Thyroid gland (tissue), 4 donors: ENCODE measurements around the gene EPHB6. TPM values are rescaled to one million over a fixed set of nuclear protein-coding genes. Genes with fewer than 3 reads are reported as not detected.

Source experiments
- DNase-seq, 2 donors: peaks; one replicate each; pipeline ENCODE4 v3.0.0-alpha.2; 2019
- H3K27ac ChIP-seq, 3 donors: fragments of 200-600 bp; sonication (generic); 1 replicate in 2 of 3; 2 replicates in 1 of 3; pipeline ENCODE4 v1.5.1; 2016 to 2019; ENCODE audit warnings: mild to moderate bottlenecking in 1 of 3, moderate library complexity in 1 of 3
- H3K27me3 ChIP-seq: fragments of 200-600 bp; sonication (generic); one replicate; pipeline ENCODE4 v1.5.1; 2019
- H3K36me3 ChIP-seq, 2 donors: fragments of 200-600 bp; sonication (generic); one replicate each; pipeline ENCODE4 v1.5.1; 2016 to 2019
- H3K4me1 ChIP-seq, 2 donors: fragments of 200-600 bp; sonication (generic); one replicate each; pipeline ENCODE4 v1.5.1; 2017 to 2019
- H3K4me3 ChIP-seq, 3 donors: fragments of 200-600 bp; sonication (generic); replicated peaks in 1 of 3; 1 replicate in 2 of 3; 2 replicates in 1 of 3; pipeline ENCODE4 v1.5.1; 2016; ENCODE audit warnings: mild to moderate bottlenecking in 1 of 3
- H3K9me3 ChIP-seq: fragments of 200-600 bp; sonication (generic); one replicate; pipeline ENCODE4 v1.5.1; 2017
- POLR2A ChIP-seq, 2 donors: fragments of 450-650 bp; IDR thresholded peaks; one replicate each; pipeline ENCODE4 v1.6.1; 2017; ENCODE audit warnings: antibody characterized with exemption in 2 of 2, mild to moderate bottlenecking in 2 of 2, moderate library complexity in 1 of 2
- WGBS, 2 donors: methylation state at CpG; one replicate each; pipeline ENCODE4 v1.1.5; 2017; 5-methylcytosine and 5-hydroxymethylcytosine counted together
- intact Hi-C: fragments of 100-400 bp; cut with DNase I; formaldehyde crosslinking; loops from one replicate; pipeline ENCODE4 v1.15.1; 2023
- total RNA-seq, 4 donors: library from RNA; depleted of rRNA; stranded (reverse); fragments of >200 nt; gene quantifications; one replicate each; pipeline ENCODE4 v1.2.3, GENCODE V29; 2016
- TF ChIP-seq, protein P1 (sequence below), 6 experiments: fragments of 200-600 bp in 3 of 6; fragments of 450-650 bp in 3 of 6; sonication (generic) in 3 of 6; IDR thresholded peaks; one replicate each; pipeline ENCODE4 v1.5.1; 2016 to 2019; ENCODE audit warnings: antibody characterized with exemption in 6 of 6, mild to moderate bottlenecking in 2 of 6, inconsistent platforms in 1 of 6, moderate library complexity in 1 of 6

The EPHB6 gene
- total RNA-seq, 4 donors from 2014 or later, result 20.0 to 46.2 (median 27.4) TPM

DNA sequence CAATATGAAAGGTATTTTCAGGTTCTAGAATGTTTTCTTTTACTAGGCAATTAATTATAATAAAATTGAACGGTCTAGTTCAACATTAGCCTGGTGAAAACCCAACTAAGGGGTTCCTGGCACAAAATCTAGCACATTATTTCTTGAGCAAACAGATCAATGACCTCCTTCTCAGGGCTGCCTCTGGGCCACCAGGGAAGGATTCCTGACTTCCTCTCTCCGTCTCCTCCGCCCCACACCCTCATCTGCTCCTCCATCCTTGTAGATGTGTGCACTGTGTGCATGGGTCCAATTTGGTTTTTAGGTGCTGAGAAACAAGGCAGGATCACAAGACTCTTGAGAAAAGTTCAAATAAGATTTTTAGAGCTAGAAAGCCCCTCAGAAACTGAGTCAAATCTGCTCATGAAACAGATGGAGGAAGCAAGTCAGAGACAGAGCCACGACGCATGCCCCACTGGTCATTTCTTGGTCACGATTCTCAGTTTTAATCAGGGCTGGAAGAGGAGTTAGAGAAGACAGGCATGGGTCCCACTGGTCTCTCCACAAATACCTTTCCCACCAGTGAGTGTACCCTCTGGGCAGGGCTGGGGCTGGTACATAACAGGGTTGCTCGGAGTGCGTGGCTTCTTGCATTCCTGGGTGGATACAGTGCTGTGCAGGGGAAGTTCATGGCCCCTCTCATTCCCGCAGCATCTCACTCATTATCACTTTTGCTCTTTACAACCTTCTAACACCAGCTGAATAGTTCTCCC is 26.9 kb downstream of the EPHB6 start:
- Histone ChIP-seq H3K36me3 (no peaks in the 10 kb centered on the region), H3K27me3 (no peaks in the 10 kb centered on the region), H3K27ac (no peak overlapping the region), H3K9me3 (no peaks in the 10 kb centered on the region), H3K4me1 (peaks cover 5 to 6% of the 10 kb centered on the region in 2 donors), H3K4me3 (no peak overlapping the region)
- DNase-seq, result no peak
- intact Hi-C loops, result loop anchor here (10.0 kb wide), 1 partner anchor 123 kb away; no protein-coding TSS in a partner anchor
- WGBS, 2 donors, result 87 to 89% methylated on average over 9 of the region's 9 CpGs
- no peak for TF ChIP-seq POLR2A (IDR thresholded peaks at IDR 0.05)
- TF ChIP-seq, protein P1, sequence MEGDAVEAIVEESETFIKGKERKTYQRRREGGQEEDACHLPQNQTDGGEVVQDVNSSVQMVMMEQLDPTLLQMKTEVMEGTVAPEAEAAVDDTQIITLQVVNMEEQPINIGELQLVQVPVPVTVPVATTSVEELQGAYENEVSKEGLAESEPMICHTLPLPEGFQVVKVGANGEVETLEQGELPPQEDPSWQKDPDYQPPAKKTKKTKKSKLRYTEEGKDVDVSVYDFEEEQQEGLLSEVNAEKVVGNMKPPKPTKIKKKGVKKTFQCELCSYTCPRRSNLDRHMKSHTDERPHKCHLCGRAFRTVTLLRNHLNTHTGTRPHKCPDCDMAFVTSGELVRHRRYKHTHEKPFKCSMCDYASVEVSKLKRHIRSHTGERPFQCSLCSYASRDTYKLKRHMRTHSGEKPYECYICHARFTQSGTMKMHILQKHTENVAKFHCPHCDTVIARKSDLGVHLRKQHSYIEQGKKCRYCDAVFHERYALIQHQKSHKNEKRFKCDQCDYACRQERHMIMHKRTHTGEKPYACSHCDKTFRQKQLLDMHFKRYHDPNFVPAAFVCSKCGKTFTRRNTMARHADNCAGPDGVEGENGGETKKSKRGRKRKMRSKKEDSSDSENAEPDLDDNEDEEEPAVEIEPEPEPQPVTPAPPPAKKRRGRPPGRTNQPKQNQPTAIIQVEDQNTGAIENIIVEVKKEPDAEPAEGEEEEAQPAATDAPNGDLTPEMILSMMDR (IDR thresholded peaks at IDR 0.05), result no peak

DNA sequence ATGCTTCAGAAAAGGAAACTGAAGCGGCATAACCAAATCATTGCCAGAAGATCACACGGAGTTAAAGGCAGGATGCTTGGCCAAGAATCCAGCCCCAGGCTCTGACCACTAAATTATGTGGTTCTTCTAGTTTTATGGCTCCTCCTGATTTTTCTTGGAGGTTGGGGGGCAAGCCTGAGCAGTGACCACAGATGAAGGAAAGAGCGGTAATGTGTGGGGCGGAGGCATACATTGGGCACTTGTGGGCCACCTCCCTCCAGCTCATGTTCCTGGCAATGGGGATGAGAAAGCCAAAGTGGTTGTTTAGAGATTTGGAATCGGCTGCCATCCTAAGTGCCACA is 27.4 kb downstream of the EPHB6 start:
- DNase-seq, result no peak
- WGBS, 2 donors, result 89% methylated on average over 5 of the region's 5 CpGs

DNA sequence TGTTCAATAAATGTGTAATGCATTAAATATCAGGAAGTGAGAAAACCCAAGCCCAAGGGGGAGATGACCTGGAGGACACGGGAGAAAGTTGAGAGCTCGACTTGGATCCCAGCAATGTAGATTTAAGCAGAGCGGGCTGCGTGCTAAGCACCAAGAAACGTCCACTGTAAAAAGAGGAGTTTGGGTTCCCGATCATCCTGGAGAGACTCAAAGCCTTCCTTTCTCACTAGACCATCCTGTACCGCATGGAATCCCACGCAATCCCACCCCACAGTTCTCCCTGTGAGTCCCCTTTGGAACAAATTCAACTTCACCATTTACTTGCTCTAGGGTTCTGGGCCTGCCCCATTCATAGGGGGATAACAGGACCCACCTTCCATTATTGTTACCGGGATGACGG is 28.3 kb downstream of the EPHB6 start:
- H3K4me1 ChIP-seq, result peaks cover 5 to 6% of the 10 kb centered on the region in 2 donors
- no peaks in the 10 kb centered on the region for H3K9me3 ChIP-seq
- WGBS, 2 donors, result 83 to 92% methylated on average over 10 of the region's 10 CpGs
- H3K27ac ChIP-seq, result no peak overlapping the region
- DNase-seq, result no peak
- no peaks in the 10 kb centered on the region for H3K36me3 ChIP-seq
- H3K27me3 ChIP-seq, result no peaks in the 10 kb centered on the region
- intact Hi-C loops, result loop anchor here (10.0 kb wide), 1 partner anchor 122 kb away; no protein-coding TSS in a partner anchor
- H3K4me3 ChIP-seq, result no peak overlapping the region
- TF ChIP-seq, protein P1 (IDR thresholded peaks at IDR 0.05), result no peak
- TF ChIP-seq POLR2A (IDR thresholded peaks at IDR 0.05), result no peak

More for the DNA sequence above, 27.4 kb downstream of the EPHB6 start:
- H3K4me1 ChIP-seq, result peaks cover 5 to 6% of the 10 kb centered on the region in 2 donors
- H3K36me3 ChIP-seq, result no peaks in the 10 kb centered on the region
- H3K9me3 ChIP-seq, result no peaks in the 10 kb centered on the region
- no peaks in the 10 kb centered on the region for H3K27me3 ChIP-seq
- H3K27ac ChIP-seq, result no peak overlapping the region
- TF ChIP-seq, protein P1 (IDR thresholded peaks at IDR 0.05), result no peak
- no peak for TF ChIP-seq POLR2A (IDR thresholded peaks at IDR 0.05)
- no peak overlapping the region for H3K4me3 ChIP-seq
- intact Hi-C loops, result loop anchor here (10.0 kb wide), 1 partner anchor 122 kb away; no protein-coding TSS in a partner anchor

DNA sequence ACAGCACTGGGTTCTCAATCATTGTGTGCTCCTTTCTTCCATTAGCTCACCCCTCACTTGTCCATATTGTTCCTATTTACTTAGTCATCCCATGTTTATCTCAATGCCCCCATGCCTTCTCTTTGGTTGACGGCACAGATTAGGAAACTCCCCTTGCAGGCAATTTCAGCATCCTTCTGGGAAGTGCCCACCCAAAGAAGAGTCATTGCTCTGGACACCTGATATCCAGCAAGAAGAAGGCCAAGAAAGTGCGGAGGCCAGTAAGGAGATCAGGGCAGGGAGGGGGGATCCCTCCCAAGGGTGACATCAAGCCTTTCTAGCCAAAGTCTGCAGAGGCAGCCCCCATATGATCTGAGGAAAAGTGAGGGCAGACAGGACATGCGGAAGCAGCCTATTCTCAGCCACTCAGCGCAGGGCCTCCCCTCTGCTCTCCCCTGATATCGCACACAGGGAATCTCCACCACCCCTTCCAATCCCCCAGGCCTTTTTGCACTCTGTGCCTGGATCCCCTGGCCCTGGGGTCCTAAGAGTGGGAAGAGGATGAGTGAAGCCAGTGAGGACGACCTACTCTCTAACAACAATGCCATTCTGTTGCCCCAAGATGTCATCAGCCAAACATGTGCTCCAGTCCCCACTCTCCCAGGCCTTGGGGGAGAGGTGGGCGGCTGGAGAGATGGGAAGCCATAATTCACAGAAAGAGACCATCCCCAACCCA is 28.9 kb downstream of the EPHB6 start:
- no peak for TF ChIP-seq POLR2A (IDR thresholded peaks at IDR 0.05)
- TF ChIP-seq, protein P1 (IDR thresholded peaks at IDR 0.05), result no peak
- H3K4me3 ChIP-seq, result no peak overlapping the region
- DNase-seq, result no peak
- no peak overlapping the region for H3K27ac ChIP-seq
- intact Hi-C loops, result loop anchor here (10.0 kb wide), 1 partner anchor 121 kb away; no protein-coding TSS in a partner anchor
- WGBS, 2 donors, result 86 to 87% methylated on average over 7 of the region's 7 CpGs
- H3K36me3 ChIP-seq, result no peaks in the 10 kb centered on the region
- H3K27me3 ChIP-seq, result no peaks in the 10 kb centered on the region
- H3K4me1 ChIP-seq, result peaks cover 5 to 6% of the 10 kb centered on the region in 2 donors
- H3K9me3 ChIP-seq, result no peaks in the 10 kb centered on the region

DNA sequence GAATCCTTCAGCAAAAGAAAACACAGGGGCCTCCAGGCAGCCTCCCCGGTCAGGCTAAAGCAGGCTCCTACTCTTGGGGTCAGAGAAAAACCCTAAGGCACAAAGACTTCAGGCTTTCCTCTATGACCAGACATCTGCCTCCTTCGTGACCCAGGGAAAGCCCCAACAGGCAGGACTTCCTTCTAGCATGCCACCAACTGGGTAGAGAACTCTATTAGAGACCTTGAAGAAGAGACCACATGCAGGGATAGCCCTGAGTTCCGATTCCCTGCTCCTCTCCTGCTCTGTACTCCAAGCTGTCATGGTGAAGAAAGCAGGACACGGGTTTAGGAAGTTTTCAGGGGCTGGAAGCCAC is 29.4 kb downstream of the EPHB6 start:
- H3K4me3 ChIP-seq, result no peak overlapping the region
- H3K9me3 ChIP-seq, result no peaks in the 10 kb centered on the region
- no peak overlapping the region for H3K27ac ChIP-seq
- H3K36me3 ChIP-seq, result no peaks in the 10 kb centered on the region
- no peak for TF ChIP-seq POLR2A (IDR thresholded peaks at IDR 0.05)
- TF ChIP-seq, protein P1 (IDR thresholded peaks at IDR 0.05), result no peak
- no peaks in the 10 kb centered on the region for H3K27me3 ChIP-seq
- WGBS, 2 donors, result 78 to 85% methylated on average over 4 of the region's 4 CpGs
- intact Hi-C loops, result loop anchor here (10.0 kb wide), 1 partner anchor 121 kb away; no protein-coding TSS in a partner anchor
- peaks cover 5 to 6% of the 10 kb centered on the region in 2 donors for H3K4me1 ChIP-seq
- no peak for DNase-seq
